Measurements from ENCODE around the gene CLIC1.

- TF ChIP-seq CTCF (IDR thresholded peaks at IDR 0.05) (no peak), POLR2A (IDR thresholded peaks at IDR 0.05) (no peak)
These were observed 48.0 kb upstream of the CLIC1 start for GRCh38 chr6:31784098-31784925.
